Activated CD8-positive, alpha-beta T cell treated with anti-CD3 and anti-CD28 coated beads for 36 hours (primary cell): Measurements from ENCODE around the gene PPP1CB. TPM values are rescaled to one million over a fixed set of nuclear protein-coding genes. Genes with fewer than 3 reads are reported as not detected.

ENCODE experiments used
- ATAC-seq: fragments of 200-7000 bp; cut with Tn5 transposase; one replicate; pipeline ENCODE4 v1.10.0; 2021; ENCODE audit warnings: mild to moderate bottlenecking, moderate library complexity
- CTCF ChIA-PET: fragments of 350-600 bp; sonication (Branson Sonifier 250); formaldehyde crosslinking; loops from one replicate; lab custom pipeline; 2021; ENCODE audit warnings: antibody characterized with exemption; lab: Charles Lee
- POLR2A ChIA-PET: fragments of 350-600 bp; sonication (Branson Sonifier 250); formaldehyde crosslinking; loops from one replicate; lab custom pipeline; 2021; ENCODE audit warnings: antibody characterized with exemption; lab: Charles Lee
- DNase-seq: peaks from one replicate; pipeline ENCODE4 v3.0.0-alpha.2; 2020
- H3K27ac Mint-ChIP-seq: one replicate; pipeline ENCODE4 v1.8.0; 2021; ENCODE audit warnings: mild to moderate bottlenecking, mixed read lengths
- H3K27me3 Mint-ChIP-seq: one replicate; pipeline ENCODE4 v1.8.0; 2021; ENCODE audit warnings: mixed read lengths
- H3K36me3 Mint-ChIP-seq: one replicate; pipeline ENCODE4 v1.8.0; 2021; ENCODE audit warnings: low read depth, mixed read lengths
- H3K4me1 Mint-ChIP-seq: one replicate; pipeline ENCODE4 v1.8.0; 2021; ENCODE audit warnings: low read depth, mixed read lengths
- H3K4me3 Mint-ChIP-seq: one replicate; pipeline ENCODE4 v1.8.0; 2021; ENCODE audit warnings: mild to moderate bottlenecking, moderate library complexity, mixed read lengths
- H3K9me3 Mint-ChIP-seq: one replicate; pipeline ENCODE4 v1.8.0; 2021; ENCODE audit warnings: mixed read lengths
- intact Hi-C: fragments of 100-400 bp; cut with micrococcal nuclease; formaldehyde crosslinking; loops from one replicate; pipeline ENCODE4 v1.10.0; 2022
- total RNA-seq, 2 experiments: library from RNA; stranded (reverse); gene quantifications; one replicate each; pipeline ENCODE4 v1.2.3, GENCODE V29; 2021
- TF ChIP-seq, protein P1 (sequence below): fragments of 200-600 bp; IDR thresholded peaks from one replicate; pipeline ENCODE4 v1.8.0; 2022; ENCODE audit warnings: antibody characterized with exemption, mild to moderate bottlenecking

The PPP1CB gene
- total RNA-seq, 2 experiments from 2014 or later = 206 to 216 TPM

DNA sequence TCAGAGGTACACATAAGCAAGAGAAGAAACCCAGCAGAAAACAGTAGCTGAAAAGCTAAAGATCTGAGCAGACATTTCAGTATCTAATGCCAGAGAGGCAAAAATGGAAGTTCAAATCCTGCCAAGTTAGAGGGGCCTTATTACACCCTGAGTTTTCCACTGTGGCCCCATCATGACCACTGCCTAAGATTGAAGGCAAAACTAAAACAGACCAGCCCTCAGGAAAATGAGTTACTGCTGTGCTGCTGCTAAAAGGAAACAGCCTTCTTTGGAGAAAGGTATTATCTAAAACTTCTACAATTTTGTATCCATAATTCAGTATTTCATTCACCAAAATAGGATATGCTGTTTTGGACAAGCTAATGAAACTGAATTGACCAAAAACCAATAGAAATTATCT is 16.8 kb downstream of the PPP1CB start:
- CTCF ChIA-PET = interaction anchor here (0.7 to 2.2 kb wide), 5 partner anchors 12 to 202 kb away, joined by 3 to 10 read pairs (median 5); no protein-coding TSS in a partner anchor
- peak overlapping the region; percentile 15 for H3K27ac Mint-ChIP-seq
- intact Hi-C loops = no loop called here
- H3K9me3 Mint-ChIP-seq = no peaks in the 10 kb centered on the region
- TF ChIP-seq, protein P1, sequence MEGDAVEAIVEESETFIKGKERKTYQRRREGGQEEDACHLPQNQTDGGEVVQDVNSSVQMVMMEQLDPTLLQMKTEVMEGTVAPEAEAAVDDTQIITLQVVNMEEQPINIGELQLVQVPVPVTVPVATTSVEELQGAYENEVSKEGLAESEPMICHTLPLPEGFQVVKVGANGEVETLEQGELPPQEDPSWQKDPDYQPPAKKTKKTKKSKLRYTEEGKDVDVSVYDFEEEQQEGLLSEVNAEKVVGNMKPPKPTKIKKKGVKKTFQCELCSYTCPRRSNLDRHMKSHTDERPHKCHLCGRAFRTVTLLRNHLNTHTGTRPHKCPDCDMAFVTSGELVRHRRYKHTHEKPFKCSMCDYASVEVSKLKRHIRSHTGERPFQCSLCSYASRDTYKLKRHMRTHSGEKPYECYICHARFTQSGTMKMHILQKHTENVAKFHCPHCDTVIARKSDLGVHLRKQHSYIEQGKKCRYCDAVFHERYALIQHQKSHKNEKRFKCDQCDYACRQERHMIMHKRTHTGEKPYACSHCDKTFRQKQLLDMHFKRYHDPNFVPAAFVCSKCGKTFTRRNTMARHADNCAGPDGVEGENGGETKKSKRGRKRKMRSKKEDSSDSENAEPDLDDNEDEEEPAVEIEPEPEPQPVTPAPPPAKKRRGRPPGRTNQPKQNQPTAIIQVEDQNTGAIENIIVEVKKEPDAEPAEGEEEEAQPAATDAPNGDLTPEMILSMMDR = no peak
- DNase-seq (no peak), ATAC-seq (no peak)
- peaks cover 33% of the 10 kb centered on the region for H3K36me3 Mint-ChIP-seq
- no peak overlapping the region for H3K4me3 Mint-ChIP-seq
- POLR2A ChIA-PET = interaction anchor here (0.6 to 1.3 kb wide), 2 partner anchors 16 to 20 kb away, joined by 3 to 4 read pairs; partner anchors contain the start of gene PPP1CB
- no peaks in the 10 kb centered on the region for H3K27me3 Mint-ChIP-seq
- H3K4me1 Mint-ChIP-seq = peaks cover 82% of the 10 kb centered on the region

DNA sequence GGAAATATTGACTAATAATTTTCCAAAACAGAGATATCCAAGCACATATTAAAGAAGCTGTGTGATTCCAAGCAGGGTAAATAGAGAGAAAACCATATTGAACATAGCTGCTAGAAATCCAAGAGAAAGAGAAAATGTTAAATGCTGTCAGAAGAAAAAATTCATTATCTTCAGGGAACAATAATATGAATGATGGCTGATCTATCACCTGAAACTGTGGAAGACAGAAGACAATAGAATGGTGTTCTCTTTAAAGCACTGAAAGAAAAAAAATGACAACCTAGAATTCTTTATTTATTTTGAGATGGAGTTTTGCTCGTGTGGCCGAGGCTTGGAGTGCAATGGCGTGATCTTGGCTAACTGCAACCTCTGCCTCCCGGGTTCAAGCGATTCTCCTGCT is 17.3 kb downstream of the PPP1CB start:
- Mint-ChIP-seq H3K9me3 (no peaks in the 10 kb centered on the region), H3K36me3 (peaks cover 33% of the 10 kb centered on the region), H3K27me3 (no peaks in the 10 kb centered on the region), H3K4me1 (peaks cover 83% of the 10 kb centered on the region), H3K4me3 (no peak overlapping the region), H3K27ac (peak overlapping the region; percentile 15)
- ATAC-seq (no peak), DNase-seq (no peak)
- TF ChIP-seq, protein P1 = no peak
- ChIA-PET POLR2A (interaction anchor here (0.7 kb wide), 1 partner anchor 141 kb away, joined by 3 read pairs; no protein-coding TSS in a partner anchor), CTCF (interaction anchor here (0.7 to 2.2 kb wide), 5 partner anchors 11 to 202 kb away, joined by 3 to 10 read pairs (median 5); no protein-coding TSS in a partner anchor)
- intact Hi-C loops = no loop called here

DNA sequence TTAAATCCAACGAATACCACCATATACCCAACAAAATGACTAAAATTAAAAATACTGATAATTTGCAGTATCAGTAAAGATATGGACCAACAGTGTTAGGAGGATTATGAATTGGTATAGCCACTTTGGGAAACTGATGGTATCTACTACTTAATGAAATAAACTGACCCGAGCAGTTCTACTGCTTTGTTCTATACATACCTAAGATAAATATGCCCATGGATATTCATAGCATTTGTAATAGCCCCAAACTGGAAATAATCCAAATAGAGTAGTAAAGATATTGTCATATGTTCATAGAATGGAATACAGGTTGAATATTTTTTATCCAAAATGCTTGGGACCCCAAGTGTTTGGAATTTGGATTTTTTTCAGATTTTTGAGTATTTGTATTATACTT is 20.7 kb downstream of the PPP1CB start:
- no peak for ATAC-seq
- Mint-ChIP-seq H3K27ac (no peak overlapping the region), H3K4me3 (no peak overlapping the region), H3K4me1 (peaks cover 67% of the 10 kb centered on the region), H3K27me3 (no peaks in the 10 kb centered on the region), H3K9me3 (no peaks in the 10 kb centered on the region), H3K36me3 (peaks cover 31% of the 10 kb centered on the region)
- POLR2A ChIA-PET = no interaction called here
- TF ChIP-seq, protein P1 = no peak
- intact Hi-C loops = no loop called here
- DNase-seq = no peak
- CTCF ChIA-PET = no interaction called here

DNA sequence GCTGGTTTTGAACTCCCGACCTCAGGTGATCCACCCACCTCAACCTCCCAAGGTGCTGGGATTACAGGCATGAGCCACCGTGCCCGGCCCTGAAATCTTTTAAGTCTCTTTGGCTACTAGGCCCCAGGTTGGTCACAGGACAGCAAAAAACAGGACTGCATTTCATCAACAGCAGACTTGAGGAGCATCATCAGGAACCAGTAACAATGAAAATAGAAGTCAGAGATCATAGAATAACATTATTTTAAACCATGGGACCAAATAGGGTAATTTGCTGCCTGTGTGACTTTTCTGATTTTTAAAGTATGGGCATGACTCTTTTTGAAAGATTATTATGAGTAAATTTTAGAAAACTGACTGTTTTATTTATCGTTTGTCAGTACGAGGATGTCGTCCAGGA is 24.8 kb downstream of the PPP1CB start:
- Mint-ChIP-seq H3K4me1 (peaks cover 40% of the 10 kb centered on the region), H3K4me3 (no peak overlapping the region), H3K9me3 (no peaks in the 10 kb centered on the region), H3K27ac (no peak overlapping the region), H3K36me3 (peaks cover 23% of the 10 kb centered on the region), H3K27me3 (no peaks in the 10 kb centered on the region)
- DNase-seq = no peak
- POLR2A ChIA-PET = interaction anchor here (0.7 kb wide), 1 partner anchor 644 kb away, joined by 3 read pairs; no protein-coding TSS in a partner anchor
- CTCF ChIA-PET = interaction anchor here (2.4 to 2.7 kb wide), 2 partner anchors 182 to 210 kb away, joined by 9 to 15 read pairs; no protein-coding TSS in a partner anchor
- ATAC-seq = no peak
- TF ChIP-seq, protein P1 = no peak
- intact Hi-C loops = no loop called here

DNA sequence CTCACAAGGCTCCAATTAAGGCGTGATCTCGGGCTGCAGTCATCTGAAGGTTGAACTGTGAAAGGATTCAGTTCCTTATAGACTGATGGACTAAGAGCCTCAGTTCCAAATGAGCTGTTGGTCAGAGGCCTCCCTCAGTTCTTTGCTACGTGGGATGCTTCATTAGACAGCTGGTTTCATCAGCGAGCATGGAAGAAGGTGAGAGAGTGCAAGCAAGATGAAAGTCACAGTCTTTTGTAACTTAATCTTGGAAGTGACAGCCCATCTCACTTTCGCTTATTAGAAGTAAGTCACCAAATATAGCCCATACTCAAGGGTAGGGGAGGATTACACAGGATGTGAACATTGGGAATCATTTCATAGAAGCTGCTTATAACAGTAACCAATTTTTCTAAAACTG is 26.8 kb downstream of the PPP1CB start:
- intact Hi-C loops = no loop called here
- no peaks in the 10 kb centered on the region for H3K27me3 Mint-ChIP-seq
- H3K4me1 Mint-ChIP-seq = peaks cover 23% of the 10 kb centered on the region
- TF ChIP-seq, protein P1 = no peak
- H3K4me3 Mint-ChIP-seq = no peak overlapping the region
- H3K36me3 Mint-ChIP-seq = peaks cover 32% of the 10 kb centered on the region
- ChIA-PET CTCF (interaction anchor here (0.7 to 1.3 kb wide), 2 partner anchors 184 to 212 kb away, joined by 3 to 4 read pairs; no protein-coding TSS in a partner anchor), POLR2A (no interaction called here)
- DNase-seq (no peak), ATAC-seq (no peak)
- H3K9me3 Mint-ChIP-seq = no peaks in the 10 kb centered on the region
- peak overlapping the region; percentile 30 for H3K27ac Mint-ChIP-seq
